Ishikawa (cell line): ENCODE data around the gene CDK6.

Experiments used
- CEBPB ChIP-seq: IDR thresholded peaks from 2 replicates; pipeline ENCODE4 v1.6.1; 2012
- FOXM1 ChIP-seq: IDR thresholded peaks from 2 replicates; pipeline ENCODE4 v1.6.1; 2012; ENCODE audit warnings: low read depth, borderline replicate concordance
- ZBTB7A ChIP-seq: IDR thresholded peaks from 2 replicates; pipeline ENCODE4 v1.6.1; 2012; ENCODE audit warnings: low read depth
- TF ChIP-seq, protein P1 (sequence below): IDR thresholded peaks from 2 replicates; pipeline ENCODE4 v1.6.1; 2012
- TF ChIP-seq, protein P2 (sequence below): IDR thresholded peaks from 2 replicates; pipeline ENCODE4 v1.6.1; 2012; ENCODE audit warnings: low read depth, mild to moderate bottlenecking

The CDK6 gene

DNA sequence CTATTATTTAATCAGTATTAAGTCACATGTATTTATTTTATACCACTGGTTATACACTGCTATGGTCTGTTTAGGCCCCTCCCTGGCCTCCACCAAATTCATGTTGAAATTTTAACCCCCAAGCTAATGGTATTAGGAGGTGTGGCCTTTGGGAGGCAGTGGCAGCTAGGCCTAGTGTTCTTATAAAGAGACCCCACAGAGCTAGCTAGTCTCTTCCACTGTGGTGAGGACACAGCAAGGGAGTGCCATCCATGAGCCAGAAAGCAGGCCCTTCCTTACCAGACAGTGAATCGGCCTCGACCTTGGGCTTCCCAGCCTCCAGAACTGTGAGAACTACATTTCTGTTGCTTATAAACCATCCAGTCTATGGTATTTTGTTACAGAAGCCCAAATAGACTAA lies 279.1 kb downstream of the CDK6 start:
- no peak for TF ChIP-seq FOXM1
- TF ChIP-seq, protein P1, sequence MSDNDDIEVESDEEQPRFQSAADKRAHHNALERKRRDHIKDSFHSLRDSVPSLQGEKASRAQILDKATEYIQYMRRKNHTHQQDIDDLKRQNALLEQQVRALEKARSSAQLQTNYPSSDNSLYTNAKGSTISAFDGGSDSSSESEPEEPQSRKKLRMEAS: no peak
- no peak for TF ChIP-seq CEBPB
- TF ChIP-seq ZBTB7A: no peak
- TF ChIP-seq, protein P2, sequence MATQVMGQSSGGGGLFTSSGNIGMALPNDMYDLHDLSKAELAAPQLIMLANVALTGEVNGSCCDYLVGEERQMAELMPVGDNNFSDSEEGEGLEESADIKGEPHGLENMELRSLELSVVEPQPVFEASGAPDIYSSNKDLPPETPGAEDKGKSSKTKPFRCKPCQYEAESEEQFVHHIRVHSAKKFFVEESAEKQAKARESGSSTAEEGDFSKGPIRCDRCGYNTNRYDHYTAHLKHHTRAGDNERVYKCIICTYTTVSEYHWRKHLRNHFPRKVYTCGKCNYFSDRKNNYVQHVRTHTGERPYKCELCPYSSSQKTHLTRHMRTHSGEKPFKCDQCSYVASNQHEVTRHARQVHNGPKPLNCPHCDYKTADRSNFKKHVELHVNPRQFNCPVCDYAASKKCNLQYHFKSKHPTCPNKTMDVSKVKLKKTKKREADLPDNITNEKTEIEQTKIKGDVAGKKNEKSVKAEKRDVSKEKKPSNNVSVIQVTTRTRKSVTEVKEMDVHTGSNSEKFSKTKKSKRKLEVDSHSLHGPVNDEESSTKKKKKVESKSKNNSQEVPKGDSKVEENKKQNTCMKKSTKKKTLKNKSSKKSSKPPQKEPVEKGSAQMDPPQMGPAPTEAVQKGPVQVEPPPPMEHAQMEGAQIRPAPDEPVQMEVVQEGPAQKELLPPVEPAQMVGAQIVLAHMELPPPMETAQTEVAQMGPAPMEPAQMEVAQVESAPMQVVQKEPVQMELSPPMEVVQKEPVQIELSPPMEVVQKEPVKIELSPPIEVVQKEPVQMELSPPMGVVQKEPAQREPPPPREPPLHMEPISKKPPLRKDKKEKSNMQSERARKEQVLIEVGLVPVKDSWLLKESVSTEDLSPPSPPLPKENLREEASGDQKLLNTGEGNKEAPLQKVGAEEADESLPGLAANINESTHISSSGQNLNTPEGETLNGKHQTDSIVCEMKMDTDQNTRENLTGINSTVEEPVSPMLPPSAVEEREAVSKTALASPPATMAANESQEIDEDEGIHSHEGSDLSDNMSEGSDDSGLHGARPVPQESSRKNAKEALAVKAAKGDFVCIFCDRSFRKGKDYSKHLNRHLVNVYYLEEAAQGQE: no peak
